Activated CD8-positive, alpha-beta memory T cell treated with anti-CD3 and anti-CD28 coated beads, Interleukin-2, amount 50 U/mL, for 24 hours (primary cell): ENCODE results near the gene ZNF26.
"Not testable (repeated sequence)": the region's sequence is repeated elsewhere in the genome, so short reads cannot be mapped to it uniquely, and the experiment has no call there.

Source experiments
- DNase-seq: peaks from one replicate; pipeline ENCODE4 v3.0.0-alpha.2; 2020; ENCODE audit errors: extremely low read depth

ZNF26 gene

GRCh38 chr12:132955094-132956010 lies 30.8 kb upstream of the ZNF26 start:
- no peak for DNase-seq

- peak; percentile 63 for DNase-seq
These were observed 30.0 kb upstream of the ZNF26 start, which contains the start of gene ZNF605 for GRCh38 chr12:132956011-132956788. ZNF605 (minus strand) TSS chr12:132956306; CDS start chr12:132945635, 10,671 bp downstream.

DNA sequence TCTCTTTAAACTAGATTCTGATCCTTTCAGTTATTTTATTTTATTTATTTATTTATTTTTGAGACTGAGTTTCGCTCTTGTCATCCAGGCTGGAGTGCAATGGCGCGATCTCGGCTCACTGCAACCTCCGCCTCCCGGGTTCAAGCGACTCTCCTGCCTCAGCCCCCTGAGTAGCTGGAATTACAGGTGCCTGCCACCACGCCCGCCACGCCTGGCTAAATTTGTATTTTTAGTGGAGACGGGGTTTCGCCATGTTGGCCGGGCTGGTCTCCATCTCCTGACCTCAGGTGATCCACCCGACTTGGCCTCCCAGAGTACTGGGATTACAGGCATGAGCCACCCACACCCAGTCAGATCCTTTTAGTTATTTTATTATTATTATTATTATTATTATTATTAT lies 24.4 kb upstream of the ZNF26 start:
- DNase-seq = not testable (repeated sequence)

DNA sequence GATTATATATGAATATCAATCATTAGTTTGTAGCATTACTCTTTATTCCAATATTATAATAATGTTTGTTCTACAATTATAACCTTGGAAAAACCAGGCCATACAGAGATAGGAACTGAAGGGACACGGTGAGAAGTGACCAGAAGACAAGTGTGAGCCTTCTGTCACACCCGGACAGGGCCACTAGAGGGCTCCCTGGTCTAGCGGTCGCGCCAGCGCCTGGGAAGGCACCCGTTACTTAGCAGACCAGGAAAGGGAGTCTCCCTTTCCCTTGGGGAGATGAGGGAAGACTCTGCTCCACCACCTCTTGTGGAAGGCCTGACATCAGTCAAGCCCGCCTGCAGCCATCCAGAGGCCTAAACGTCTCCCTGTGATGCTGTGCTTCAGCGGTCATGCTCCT lies 22.2 kb upstream of the ZNF26 start:
- DNase-seq = not testable (repeated sequence)

DNA sequence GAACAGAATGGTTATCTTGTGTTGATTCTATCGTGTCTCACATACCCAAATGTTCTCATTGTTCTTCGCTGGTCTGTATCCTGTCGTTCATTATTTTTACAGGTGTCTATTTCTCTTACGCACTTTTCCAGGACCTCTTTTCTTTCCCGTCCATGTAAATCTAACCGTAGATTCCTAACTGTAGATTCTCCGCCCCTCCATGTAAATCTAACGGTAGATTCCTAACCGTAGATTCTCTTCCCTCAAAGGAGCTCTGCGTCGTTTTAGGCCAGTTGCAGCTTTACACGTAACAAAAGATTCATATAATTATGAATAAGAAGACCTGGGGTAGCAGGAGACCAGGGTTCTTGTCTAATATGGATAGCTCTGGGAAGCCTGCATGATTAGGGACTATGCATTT lies 20.4 kb upstream of the ZNF26 start:
- DNase-seq = no peak

DNA sequence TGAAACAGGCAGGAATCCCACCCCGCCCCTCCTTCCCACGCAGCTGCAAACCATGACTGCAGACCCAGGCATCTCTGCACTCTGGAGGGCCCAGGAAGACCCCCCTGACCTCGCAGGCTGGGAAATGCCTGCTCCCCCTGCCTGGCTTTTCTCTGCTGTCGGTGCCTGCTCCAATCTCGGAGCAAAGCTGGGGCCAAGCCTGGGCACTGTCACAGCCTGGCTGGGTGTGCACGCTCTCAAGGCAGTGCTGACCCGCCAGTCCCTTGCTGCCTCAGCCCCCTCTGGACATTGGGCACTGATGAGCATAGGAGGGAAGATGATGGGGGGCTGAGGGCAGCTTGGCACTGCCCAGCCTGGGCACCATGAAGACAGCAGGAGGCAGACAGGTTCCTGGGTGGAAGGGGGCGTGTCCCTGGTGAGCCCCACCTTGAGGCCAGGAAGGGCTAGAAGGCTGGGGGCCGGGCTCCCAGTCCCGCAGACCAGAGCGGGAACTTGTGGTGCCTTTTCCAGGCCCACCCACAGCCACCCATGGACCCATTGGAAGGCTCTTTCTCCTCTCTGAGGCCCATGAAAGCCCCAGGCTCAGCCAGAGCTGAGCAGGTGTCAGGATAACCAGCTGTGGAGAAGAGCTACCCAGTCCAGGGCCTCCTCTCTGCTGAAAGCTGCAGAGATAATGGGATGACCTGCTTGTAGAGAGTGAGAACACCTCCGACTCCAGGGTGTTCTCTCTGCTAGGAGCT lies 19.3 kb upstream of the ZNF26 start:
- no peak for DNase-seq

DNA sequence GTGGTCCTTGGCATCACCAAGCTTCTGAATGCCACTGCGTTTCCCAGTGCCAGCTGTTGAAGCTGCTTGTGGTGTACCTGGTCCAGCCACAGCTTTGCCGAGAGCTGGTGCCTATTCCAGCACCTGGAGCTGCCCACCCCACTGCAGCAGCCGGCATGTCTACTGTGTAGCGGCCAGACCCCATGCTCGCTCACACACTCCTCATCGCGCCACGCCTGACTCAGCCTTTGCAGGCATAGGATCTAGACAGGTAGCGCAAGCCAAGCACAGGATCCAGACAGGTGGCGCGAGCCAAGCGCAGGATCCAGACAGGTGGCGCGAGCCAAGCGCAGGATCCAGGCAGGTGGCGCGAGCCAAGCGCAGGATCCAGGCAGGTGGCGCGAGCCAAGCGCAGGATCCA lies 18.4 kb upstream of the ZNF26 start:
- DNase-seq = no peak

GRCh38 chr12:132972374-132972773 lies 13.8 kb upstream of the ZNF26 start:
- no peak for DNase-seq

- DNase-seq = not testable (repeated sequence)
These were observed 9.3 kb upstream of the ZNF26 start for GRCh38 chr12:132976870-132977269.

- no peak for DNase-seq
These were observed 688 bp downstream of the ZNF26 start for GRCh38 chr12:132986885-132987225.

DNA sequence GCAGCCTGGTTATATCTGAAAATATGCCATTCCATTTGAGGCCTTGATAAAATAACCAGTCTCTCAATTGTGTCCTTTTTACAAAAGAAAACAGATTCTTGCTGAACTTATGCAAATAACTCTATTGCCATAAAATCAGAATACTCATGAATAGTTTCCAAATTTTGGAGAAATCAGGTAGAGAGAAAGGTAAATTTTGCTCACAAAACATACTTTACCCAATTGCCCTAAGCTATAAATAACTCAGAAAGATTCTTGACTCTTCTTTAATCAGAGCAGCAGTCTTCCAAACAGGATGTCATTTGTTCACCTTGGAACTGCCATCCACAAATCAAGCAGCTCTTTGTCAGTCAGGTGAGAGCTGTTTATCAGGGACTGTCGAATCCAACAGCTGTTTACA lies 12.6 kb downstream of the ZNF26 start:
- DNase-seq = no peak

- DNase-seq = no peak
These were observed 24.6 kb downstream of the ZNF26 start for GRCh38 chr12:133010657-133011297.

DNA sequence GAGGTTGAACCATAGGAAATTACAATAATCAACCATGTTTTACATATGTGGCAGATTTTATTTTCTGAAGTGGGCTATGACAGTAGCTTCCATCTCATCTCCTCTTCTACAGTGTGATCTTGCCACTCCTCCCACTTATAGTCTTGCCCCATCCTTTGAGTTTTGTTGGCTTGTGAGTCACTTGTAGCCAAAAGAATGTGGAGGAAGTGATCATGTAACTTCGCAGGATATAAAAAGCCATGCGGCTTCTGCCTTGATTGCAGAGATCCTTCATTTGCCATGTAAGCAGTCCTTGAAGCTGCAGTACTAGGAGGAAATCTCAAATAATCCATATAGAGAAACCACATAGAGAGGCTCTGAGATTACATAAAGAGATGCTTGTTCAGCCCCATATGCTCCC lies 37.4 kb downstream of the ZNF26 start:
- no peak for DNase-seq

GRCh38 chr12:133026996-133027395 lies 40.8 kb downstream of the ZNF26 start:
- no peak for DNase-seq

DNA sequence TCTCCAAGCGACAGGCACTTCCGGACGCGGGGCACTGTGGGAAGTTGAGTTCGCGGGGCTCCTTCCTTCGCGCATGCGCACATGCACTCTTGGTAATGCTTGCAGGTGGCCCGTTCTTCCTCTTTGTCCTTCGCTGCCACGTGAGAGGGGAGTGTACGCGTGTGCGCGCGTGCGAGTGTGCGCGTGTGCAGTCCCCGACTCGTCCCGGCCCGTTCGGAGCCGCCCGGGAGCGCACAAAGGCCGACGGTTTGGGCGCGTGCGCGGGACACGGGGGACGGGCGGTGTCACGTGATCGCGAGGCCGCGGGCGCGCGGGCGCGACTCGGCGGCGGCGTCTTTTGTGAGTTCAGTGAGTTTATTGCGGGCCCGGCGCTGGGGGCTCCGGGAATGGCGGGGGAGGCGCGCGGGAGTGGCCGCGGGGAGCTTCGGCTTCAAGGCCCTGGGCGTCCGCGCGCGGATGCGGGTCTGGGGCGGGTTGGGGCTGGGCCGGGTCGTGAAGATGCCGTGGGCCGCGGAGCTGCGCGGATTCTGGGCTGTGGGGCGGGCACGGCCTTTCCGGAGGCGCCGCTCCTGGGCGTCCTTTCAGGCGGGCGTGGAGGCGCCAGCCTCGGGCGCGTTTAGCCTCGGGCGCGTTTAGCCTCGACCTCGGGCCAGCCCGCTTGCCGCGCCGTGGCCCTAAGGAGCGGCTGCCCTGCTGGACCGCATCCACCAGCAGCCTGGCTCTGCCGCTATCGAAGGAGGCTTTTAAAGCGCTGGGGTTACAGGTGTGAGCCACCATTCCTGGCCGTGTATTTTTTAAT lies 51.2 kb downstream of the ZNF26 start, which contains the start of gene ZNF84:
Gene ZNF84, plus strand, starts transcription at position 303 of the 799 bp plus-strand sequence. CDS start 3,959 bp downstream, outside the sequence.
- peak; percentile 91 for DNase-seq

DNA sequence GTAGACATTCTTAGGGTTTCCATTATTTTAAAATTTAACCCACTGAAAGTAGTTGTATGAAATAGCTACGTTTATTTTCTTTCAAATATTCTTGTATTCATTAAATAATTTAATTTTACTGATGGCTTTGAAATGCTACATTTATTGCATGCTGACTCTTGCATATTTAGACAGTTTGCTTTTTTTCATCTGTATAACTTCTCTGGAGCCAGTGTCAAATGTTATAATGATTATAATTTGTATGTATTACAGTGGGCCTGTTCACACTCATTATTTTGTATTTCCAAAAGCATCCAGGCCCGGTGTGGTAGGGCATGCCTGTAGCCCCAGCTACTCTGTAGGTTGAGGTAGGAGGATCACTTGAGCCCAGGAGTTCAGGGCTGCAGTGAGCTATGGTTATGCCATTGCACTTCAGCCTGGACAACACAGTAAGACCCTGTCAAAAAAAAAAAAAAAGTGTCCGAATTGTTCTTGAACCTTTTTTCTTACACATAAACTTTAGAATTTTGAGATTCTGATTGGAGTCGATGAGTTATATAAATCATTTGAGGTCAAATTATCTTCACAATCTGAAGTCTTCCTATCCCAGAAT lies 52.0 kb downstream of the ZNF26 start:
- no peak for DNase-seq

DNA sequence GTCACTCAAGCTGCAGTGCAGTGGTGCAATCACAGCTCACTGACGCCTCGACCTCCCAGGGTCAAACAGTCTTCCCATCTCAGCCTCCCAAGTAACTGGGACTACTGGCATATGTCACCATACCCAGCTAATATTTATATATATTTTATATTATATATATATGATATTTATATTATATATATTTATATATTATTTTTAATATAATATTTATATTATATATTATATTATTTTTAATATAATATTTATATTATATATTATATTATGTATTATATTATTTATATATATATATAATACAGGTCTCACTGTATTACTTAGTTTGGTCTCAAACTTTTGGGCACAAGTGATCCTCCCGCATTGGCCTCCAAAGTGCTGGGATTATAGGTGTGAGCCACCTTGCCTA lies 60.5 kb downstream of the ZNF26 start:
- DNase-seq = no peak

- no peak for DNase-seq
These were observed 71.3 kb downstream of the ZNF26 start for GRCh38 chr12:133057446-133057845.

DNA sequence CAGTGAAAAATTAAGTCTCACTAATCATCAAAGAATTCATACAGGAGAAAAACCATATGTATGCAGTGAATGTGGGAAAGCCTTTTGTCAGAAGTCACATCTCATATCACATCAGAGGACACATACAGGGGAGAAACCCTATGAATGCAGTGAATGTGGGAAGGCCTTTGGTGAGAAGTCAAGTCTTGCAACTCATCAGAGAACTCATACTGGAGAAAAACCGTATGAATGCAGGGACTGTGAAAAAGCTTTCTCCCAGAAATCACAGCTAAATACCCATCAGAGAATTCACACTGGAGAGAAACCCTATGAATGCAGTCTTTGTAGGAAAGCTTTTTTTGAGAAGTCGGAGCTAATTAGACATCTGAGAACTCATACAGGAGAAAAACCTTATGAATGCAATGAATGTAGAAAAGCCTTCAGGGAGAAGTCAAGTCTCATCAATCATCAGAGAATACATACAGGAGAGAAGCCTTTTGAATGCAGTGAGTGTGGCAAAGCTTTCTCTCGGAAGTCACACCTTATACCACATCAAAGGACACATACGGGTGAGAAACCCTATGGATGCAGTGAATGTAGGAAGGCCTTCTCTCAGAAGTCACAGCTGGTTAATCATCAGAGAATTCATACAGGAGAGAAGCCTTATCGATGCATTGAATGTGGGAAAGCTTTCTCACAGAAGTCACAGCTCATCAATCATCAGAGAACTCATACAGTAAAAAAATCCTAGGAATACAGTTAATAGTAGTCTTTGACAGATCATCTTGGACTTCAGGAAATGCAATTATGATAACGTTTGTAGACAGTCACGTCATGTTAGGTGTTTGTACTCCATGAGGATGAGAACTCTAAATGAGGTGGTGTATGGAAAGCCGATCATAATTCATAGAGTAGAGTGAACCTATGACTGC lies 72.3 kb downstream of the ZNF26 start:
- no peak for DNase-seq
